Small intestine (tissue), 7 donors: ENCODE measurements around the gene UVRAG. TPM values are rescaled to one million over a fixed set of nuclear protein-coding genes. Genes with fewer than 3 reads are reported as not detected.
"Not testable (repeated sequence)": the region's sequence is repeated elsewhere in the genome, so short reads cannot be mapped to it uniquely, and the experiment has no call there.

ENCODE experiments used
- DNase-seq, 2 donors: peaks; one replicate each; pipeline versions ENCODE4 v3.0.0 to v3.0.0-alpha.2; 2013
- FAIRE-seq: peaks from 2 replicates; lab custom pipeline; 2012; peaks lifted over from hg19 to GRCh38; lab: Jason Lieb, UNC
- H3K27ac ChIP-seq, 3 donors: one replicate each; pipeline ENCODE4 v1.5.1; 2013; ENCODE audit warnings: low read length in 2 of 3, mild to moderate bottlenecking in 2 of 3, control low read depth in 1 of 3, inconsistent platforms in 1 of 3, low read depth in 1 of 3, moderate library complexity in 1 of 3
- H3K27me3 ChIP-seq, 3 donors: one replicate each; pipeline ENCODE4 v1.6.1; 2013; ENCODE audit warnings: low read length in 3 of 3, inconsistent platforms in 1 of 3; ENCODE audit not compliant: control insufficient read depth in 3 of 3, insufficient read depth in 3 of 3
- H3K36me3 ChIP-seq, 3 donors: one replicate each; pipeline ENCODE4 v1.6.1; 2013; ENCODE audit warnings: low read length in 3 of 3, inconsistent platforms in 1 of 3, low read depth in 1 of 3, mild to moderate bottlenecking in 1 of 3, moderate library complexity in 1 of 3; ENCODE audit not compliant: control insufficient read depth in 3 of 3, insufficient read depth in 2 of 3
- H3K4me1 ChIP-seq, 3 donors: one replicate each; pipeline ENCODE4 v1.6.1; 2013; ENCODE audit warnings: low read length in 2 of 3, inconsistent platforms in 1 of 3, low read depth in 1 of 3, mild to moderate bottlenecking in 1 of 3, moderate library complexity in 1 of 3; ENCODE audit not compliant: control insufficient read depth in 3 of 3, insufficient read depth in 2 of 3
- H3K4me3 ChIP-seq, 3 donors: one replicate each; pipeline ENCODE4 v1.5.1; 2013; ENCODE audit warnings: low read length in 3 of 3, control low read depth in 1 of 3, inconsistent platforms in 1 of 3, low read depth in 1 of 3, mild to moderate bottlenecking in 1 of 3, moderate library complexity in 1 of 3
- H3K9me3 ChIP-seq, 2 donors: one replicate each; pipeline ENCODE4 v1.6.1; 2013; ENCODE audit warnings: low read depth in 1 of 2, low read length in 1 of 2; ENCODE audit not compliant: control insufficient read depth in 2 of 2, insufficient read depth in 1 of 2
- WGBS, 3 donors: extraction: QIAGEN DNeasy Blood & Tissue Kit; methylation state at CpG; one replicate each; pipeline ENCODE4 v1.1.7; 2013; 5-methylcytosine and 5-hydroxymethylcytosine counted together
- polyA plus RNA-seq, 4 donors: library from polyadenylated mRNA; stranded (reverse) in 3 of 4; unstranded in 1 of 4; fragments of 200-250 nt in 3 of 4; fragments of 120-200 nt in 1 of 4; gene quantifications; one replicate each; pipeline versions ENCODE4 v1.2.1 to v1.2.3, GENCODE V29; 2013
- donor health status: healthy with polysubstance abuse.
- donor health status: control.
- donor health status: control.
- donor health status: Bipolar disorder and iron deficiency.
- donor health status: healthy.

UVRAG gene
- polyA plus RNA-seq, 4 donors = 5.4 to 13.2 (median 7.1) TPM

GRCh38 chr11:76077575-76078150, 262.7 kb downstream of the UVRAG start:
- FAIRE-seq = no peak
- 53 to 68% (median 63%) methylated on average over 1 of the region's 1 CpG for WGBS, 3 donors
- Histone ChIP-seq H3K27ac (no peak overlapping the region), H3K27me3 (no peaks in the 10 kb centered on the region), H3K4me3 (no peak overlapping the region), H3K4me1 (peaks cover 0 to 5% (median 0%) of the 10 kb centered on the region in 3 donors), H3K36me3 (no peaks in the 10 kb centered on the region), H3K9me3 (no peaks in the 10 kb centered on the region)
- no peak for DNase-seq

- not testable (repeated sequence) for H3K27ac ChIP-seq, H3K36me3 ChIP-seq, H3K27me3 ChIP-seq, H3K4me3 ChIP-seq, H3K4me1 ChIP-seq, DNase-seq, FAIRE-seq, H3K9me3 ChIP-seq
- WGBS, 3 donors = 89 to 90% (median 90%) methylated on average over 5 of the region's 5 CpGs
Measured at GRCh38 chr11:76081084-76081483, 266.1 kb downstream of the UVRAG start.

DNA sequence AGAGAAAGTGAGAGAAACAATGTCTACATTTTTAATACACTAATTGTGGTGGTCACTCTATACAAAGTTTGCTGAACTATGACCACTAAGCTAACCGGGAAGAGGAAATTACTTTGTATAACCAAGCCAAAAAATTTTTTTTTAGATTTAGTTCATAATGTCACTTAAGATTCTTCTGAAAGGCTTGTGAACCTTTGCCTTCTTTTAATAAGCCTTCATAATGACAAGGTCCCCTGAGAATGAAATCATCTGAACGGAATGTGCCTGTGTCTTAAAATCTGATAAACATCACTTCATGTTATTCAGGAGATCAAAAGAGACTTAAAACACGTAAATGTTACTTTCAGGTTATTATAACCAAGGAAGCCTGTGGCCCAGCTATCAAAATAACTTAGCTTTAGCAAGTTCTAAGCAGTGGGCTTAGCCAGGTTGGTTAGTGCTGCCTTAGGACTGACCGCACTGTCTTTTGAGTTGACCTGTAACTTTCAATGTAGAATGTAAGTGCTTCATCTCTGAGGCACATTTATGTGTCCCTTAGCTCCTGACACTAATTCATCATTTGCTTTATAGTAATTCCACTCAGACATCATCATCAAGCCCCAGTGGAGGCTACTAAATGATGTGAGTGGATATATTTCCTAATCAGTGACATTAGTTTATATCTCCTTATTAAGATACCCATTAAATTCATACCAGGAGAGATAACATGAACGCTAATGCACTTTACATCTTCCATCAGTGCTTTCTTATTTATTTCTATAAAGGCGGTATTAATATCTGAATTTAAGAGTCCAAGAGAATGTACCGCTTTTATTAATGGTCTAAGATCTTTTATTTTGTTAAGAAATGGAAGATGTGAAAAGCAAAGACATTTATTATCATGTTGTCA, 268.8 kb downstream of the UVRAG start:
- H3K27ac ChIP-seq = peak overlapping the region in 1 of 3 donors; percentile 0
- 57 to 71% (median 69%) methylated on average over 7 of the region's 7 CpGs for WGBS, 3 donors
- no peaks in the 10 kb centered on the region for H3K9me3 ChIP-seq
- peak; percentile 15 for FAIRE-seq
- H3K36me3 ChIP-seq = no peaks in the 10 kb centered on the region
- H3K4me3 ChIP-seq = no peak overlapping the region
- no peaks in the 10 kb centered on the region for H3K27me3 ChIP-seq
- H3K4me1 ChIP-seq = no peaks in the 10 kb centered on the region
- peak in 1 of 2 donors; percentile 48 for DNase-seq

- no peak for FAIRE-seq
- WGBS, 3 donors = 78 to 87% (median 82%) methylated on average over 1 of the region's 1 CpG
- peaks cover 0 to 4% (median 0%) of the 10 kb centered on the region in 3 donors for H3K36me3 ChIP-seq
- DNase-seq = no peak
- no peak overlapping the region for H3K4me3 ChIP-seq
- H3K27ac ChIP-seq = no peak overlapping the region
- H3K27me3 ChIP-seq = no peaks in the 10 kb centered on the region
- peaks cover 0 to 5% of the 10 kb centered on the region in 2 donors for H3K9me3 ChIP-seq
- no peaks in the 10 kb centered on the region for H3K4me1 ChIP-seq
Measured at GRCh38 chr11:76085270-76085669, 270.3 kb downstream of the UVRAG start.

DNA sequence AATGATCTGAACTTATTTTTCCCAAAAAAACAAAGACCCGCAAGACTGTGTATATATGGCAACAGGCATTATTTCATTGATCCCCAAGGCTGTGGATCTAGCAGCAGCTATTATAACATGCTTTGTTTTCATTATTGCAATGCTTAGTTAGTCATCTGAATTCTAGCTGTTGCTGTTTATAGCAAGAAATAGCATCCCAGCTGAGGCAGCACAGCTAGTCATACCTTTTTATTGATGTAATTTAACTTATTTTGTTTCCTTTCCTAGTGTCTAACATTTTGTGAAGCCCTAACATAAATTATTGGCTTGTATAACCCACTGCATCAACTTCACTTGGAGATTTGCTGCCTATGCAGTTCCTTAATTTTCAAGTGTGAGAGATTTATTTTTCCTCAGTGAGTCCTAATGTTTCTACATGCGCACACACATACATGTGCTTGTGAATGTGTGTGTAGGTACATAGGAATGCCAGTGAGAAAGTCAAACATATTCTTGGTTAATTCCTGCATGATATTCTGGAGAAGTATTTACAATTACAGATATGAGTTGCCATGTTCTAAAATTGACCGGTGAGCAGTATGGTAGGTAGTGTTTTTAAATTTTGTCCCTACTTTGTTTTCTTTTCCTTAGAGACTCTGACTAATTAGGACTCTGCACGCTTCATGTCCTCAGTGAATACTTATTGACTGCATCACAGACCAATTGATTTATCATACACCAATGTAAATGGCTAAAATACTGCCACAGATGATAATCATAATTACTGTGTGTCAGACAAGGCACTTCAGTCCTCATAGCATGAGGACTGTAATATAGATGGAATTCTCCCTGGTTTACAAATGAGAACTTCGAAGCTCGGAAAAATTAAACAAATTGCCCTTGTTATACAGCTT, 272.0 kb downstream of the UVRAG start:
- H3K36me3 ChIP-seq = peaks cover 0 to 4% (median 0%) of the 10 kb centered on the region in 3 donors
- FAIRE-seq = no peak
- no peaks in the 10 kb centered on the region for H3K27me3 ChIP-seq
- WGBS, 3 donors = 95 to 97% (median 97%) methylated on average over 6 of the region's 6 CpGs
- peaks cover 0 to 8% of the 10 kb centered on the region in 2 donors for H3K9me3 ChIP-seq
- H3K27ac ChIP-seq = no peak overlapping the region
- H3K4me1 ChIP-seq = no peaks in the 10 kb centered on the region
- no peak overlapping the region for H3K4me3 ChIP-seq
- DNase-seq = no peak

- H3K4me3 ChIP-seq = no peak overlapping the region
- H3K27ac ChIP-seq = no peak overlapping the region
- H3K27me3 ChIP-seq = no peaks in the 10 kb centered on the region
- WGBS, 3 donors = 95 to 97% (median 95%) methylated on average over 6 of the region's 6 CpGs
- peaks cover 0 to 4% (median 0%) of the 10 kb centered on the region in 3 donors for H3K36me3 ChIP-seq
- no peak for DNase-seq
- no peaks in the 10 kb centered on the region for H3K4me1 ChIP-seq
- FAIRE-seq = no peak
- peaks cover 0 to 8% of the 10 kb centered on the region in 2 donors for H3K9me3 ChIP-seq
Measured at GRCh38 chr11:76087749-76088148, 272.7 kb downstream of the UVRAG start.

- peaks cover 0 to 4% (median 0%) of the 10 kb centered on the region in 3 donors for H3K36me3 ChIP-seq
- H3K27me3 ChIP-seq = no peaks in the 10 kb centered on the region
- no peak overlapping the region for H3K4me3 ChIP-seq
- WGBS, 3 donors = 83 to 95% (median 88%) methylated on average over 3 of the region's 3 CpGs
- no peak for FAIRE-seq
- DNase-seq = no peak
- peaks cover 0 to 8% of the 10 kb centered on the region in 2 donors for H3K9me3 ChIP-seq
- H3K27ac ChIP-seq = no peak overlapping the region
- H3K4me1 ChIP-seq = no peaks in the 10 kb centered on the region
Measured at GRCh38 chr11:76088511-76088910, 273.5 kb downstream of the UVRAG start.

DNA sequence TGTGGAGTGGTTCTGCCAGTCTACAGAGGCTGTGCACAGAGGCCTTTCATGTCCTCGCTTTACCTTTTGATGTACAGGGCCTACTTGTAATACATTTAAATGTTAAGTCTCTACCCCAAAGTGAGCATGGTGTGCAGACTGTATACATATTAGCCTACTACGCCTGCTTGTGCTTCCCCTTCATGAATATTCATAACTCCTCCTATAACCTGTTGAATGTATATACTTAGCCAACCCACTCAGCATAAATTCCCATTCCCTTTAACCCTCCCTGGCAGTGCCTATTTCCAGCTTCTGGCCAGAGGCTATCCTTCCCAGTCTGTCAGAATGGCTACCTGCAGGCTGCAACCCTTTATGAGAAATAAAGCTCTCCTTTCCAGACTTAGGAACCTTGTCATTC, 275.2 kb downstream of the UVRAG start:
- H3K4me3 ChIP-seq = no peak overlapping the region
- DNase-seq = no peak
- no peak overlapping the region for H3K27ac ChIP-seq
- H3K36me3 ChIP-seq = peaks cover 0 to 4% (median 0%) of the 10 kb centered on the region in 3 donors
- WGBS, 3 donors = 92 to 95% (median 95%) methylated on average over 2 of the region's 2 CpGs
- no peaks in the 10 kb centered on the region for H3K27me3 ChIP-seq
- H3K4me1 ChIP-seq = no peaks in the 10 kb centered on the region
- peaks cover 0 to 8% of the 10 kb centered on the region in 2 donors for H3K9me3 ChIP-seq
- FAIRE-seq = no peak
